ENCODE results near the gene CACNA2D1. TPM values are rescaled to one million over a fixed set of nuclear protein-coding genes. Genes with fewer than 3 reads are reported as not detected.

The CACNA2D1 gene
- total RNA-seq = 116 TPM

DNA sequence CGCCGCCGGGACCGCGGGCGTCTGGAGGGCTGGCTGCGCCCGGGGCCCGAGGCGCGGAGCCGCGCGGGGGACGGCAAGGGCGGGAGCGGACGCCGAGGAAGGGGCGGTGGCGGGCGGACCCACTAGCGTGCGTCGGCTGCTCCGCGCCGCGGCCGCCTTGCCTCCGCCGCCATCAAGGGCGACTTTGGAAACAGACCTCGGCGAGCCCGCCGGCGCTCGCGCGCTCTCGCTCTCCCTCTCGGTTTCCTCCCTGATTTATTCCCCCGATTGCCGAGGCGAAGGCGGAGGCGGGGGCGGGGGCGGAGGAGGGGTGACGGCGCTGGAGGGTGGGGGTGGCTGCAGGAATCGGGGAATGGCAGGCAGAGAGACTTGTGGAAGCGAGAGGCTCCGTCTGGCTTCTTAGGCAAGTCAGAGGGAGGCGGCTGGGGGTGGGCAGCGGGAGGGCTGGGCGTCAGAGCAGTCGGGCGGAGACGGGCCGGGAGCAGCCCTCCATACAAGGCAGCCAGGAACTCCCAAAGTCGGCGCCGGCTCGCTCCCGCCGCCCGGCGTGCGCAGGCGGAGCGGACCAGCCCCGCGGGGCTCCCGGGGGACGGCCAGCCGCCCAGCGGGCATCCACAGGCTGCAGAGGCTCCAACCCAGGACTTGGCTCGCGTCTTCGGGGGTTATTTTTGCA is at the start of gene CACNA2D1:
CACNA2D1 (minus strand) TSS at position 231 of the 673 bp plus-strand sequence.
- H3K4me1 ChIP-seq (ENCODE audit: control insufficient read depth in 3 of 3, insufficient read depth in 3 of 3, low read length in 3 of 3) = peaks cover 7 to 14% (median 9%) of the 10 kb centered on the region in 3 donors
- peak within 1 kb of the TSS; percentile 95 for H3K27ac ChIP-seq (ENCODE audit: low read depth, low read length)
- peak within 1 kb of the TSS; percentile 79 to 96 (median 86) for H3K4me3 ChIP-seq (ENCODE audit: low read length in 3 of 3)
- H3K9ac ChIP-seq (ENCODE audit: low read depth in 1 of 3, low read length in 3 of 3) = peak within 1 kb of the TSS; percentile 87 to 97 (median 91)
- no peaks in the 10 kb centered on the region for H3K9me3 ChIP-seq (ENCODE audit: control insufficient read depth in 3 of 3, low read length in 3 of 3)
- no peaks in the 10 kb centered on the region for H3K36me3 ChIP-seq (ENCODE audit: control insufficient read depth in 3 of 3, insufficient read depth in 3 of 3, low read length in 3 of 3)
- H3K27me3 ChIP-seq (ENCODE audit: control insufficient read depth in 3 of 3, insufficient read depth in 3 of 3, low read length in 3 of 3) = no peaks in the 10 kb centered on the region

DNA sequence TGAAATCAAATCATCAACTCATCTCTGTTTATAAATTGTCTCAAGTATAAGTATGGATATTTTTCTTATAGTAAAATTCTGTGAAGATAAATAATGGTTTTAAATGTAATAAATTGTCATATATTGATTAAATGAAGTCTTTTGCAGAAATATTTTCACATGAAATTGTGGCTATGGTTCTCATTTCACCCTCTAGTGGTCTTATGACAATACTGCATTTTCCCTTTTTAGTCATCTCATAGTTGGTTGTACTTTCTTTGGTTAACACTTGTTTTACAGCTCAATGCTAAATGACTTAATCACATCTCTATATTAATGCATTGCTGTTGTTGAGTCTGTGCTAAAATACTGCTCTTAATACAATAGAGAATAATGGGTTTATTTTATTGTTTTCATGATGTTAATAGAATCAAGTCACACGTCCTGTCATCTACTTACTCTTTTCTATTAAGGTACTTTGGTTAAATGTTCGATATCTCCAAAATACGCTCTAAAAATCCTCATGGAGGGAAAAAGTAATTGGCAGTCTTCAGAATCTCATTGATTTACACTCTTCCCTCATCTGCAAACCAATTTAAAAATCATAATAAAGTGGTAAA is 38.0 kb upstream of the CACNA2D1 start:
- Histone ChIP-seq H3K27ac (ENCODE audit: low read depth, low read length) (no peak overlapping the region), H3K9ac (ENCODE audit: low read depth in 1 of 3, low read length in 3 of 3) (no peak overlapping the region), H3K9me3 (ENCODE audit: control insufficient read depth in 3 of 3, low read length in 3 of 3) (peaks cover 0 to 2% (median 0%) of the 10 kb centered on the region in 3 donors), H3K36me3 (ENCODE audit: control insufficient read depth in 3 of 3, insufficient read depth in 3 of 3, low read length in 3 of 3) (no peaks in the 10 kb centered on the region), H3K4me1 (ENCODE audit: control insufficient read depth in 3 of 3, insufficient read depth in 3 of 3, low read length in 3 of 3) (peaks cover 0 to 5% (median 4%) of the 10 kb centered on the region in 3 donors), H3K27me3 (ENCODE audit: control insufficient read depth in 3 of 3, insufficient read depth in 3 of 3, low read length in 3 of 3) (no peaks in the 10 kb centered on the region), H3K4me3 (ENCODE audit: low read length in 3 of 3) (no peak overlapping the region)

DNA sequence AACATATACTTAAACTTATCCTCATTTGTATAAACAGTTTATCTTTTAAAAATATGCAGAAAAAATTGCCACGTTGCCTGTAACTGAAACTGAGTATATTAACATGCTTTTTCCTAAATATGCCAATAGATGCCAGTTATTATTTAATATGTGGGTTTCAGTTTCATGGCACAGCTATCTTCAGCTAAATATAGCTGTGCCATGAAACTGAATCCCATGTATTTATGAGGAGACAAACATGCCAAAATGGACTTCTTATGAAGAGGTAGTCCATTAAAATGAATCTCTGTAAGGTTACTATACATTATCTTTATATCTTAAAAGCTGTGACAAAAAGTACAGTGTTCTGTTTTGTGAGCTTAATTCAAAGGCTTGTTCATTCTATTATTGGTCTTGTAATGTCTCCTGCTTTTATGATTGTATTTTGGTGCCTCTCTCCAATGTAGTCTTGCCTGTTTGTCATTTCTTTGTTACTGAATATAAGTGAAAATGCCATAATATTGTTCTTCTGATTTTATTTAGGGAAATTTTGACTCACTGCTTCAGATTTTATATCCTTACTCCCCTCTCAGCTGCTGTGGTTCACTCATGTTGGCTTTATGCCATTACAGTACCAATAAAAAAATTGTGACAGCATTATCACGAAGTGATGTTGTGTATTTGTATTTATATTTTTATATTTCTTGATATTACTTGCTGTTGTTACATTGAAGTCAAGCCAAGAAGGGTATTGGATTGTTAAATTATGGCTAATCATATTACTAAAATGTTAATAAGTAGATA is 34.3 kb upstream of the CACNA2D1 start:
- H3K4me3 ChIP-seq (ENCODE audit: low read length in 3 of 3) = peak overlapping the region in 2 of 3 donors; percentile 32 to 35
- no peaks in the 10 kb centered on the region for H3K27me3 ChIP-seq (ENCODE audit: control insufficient read depth in 3 of 3, insufficient read depth in 3 of 3, low read length in 3 of 3)
- peak overlapping the region; percentile 17 to 68 (median 57) for H3K9ac ChIP-seq (ENCODE audit: low read depth in 1 of 3, low read length in 3 of 3)
- H3K9me3 ChIP-seq (ENCODE audit: control insufficient read depth in 3 of 3, low read length in 3 of 3) = no peaks in the 10 kb centered on the region
- peak overlapping the region; percentile 64 for H3K27ac ChIP-seq (ENCODE audit: low read depth, low read length)
- H3K36me3 ChIP-seq (ENCODE audit: control insufficient read depth in 3 of 3, insufficient read depth in 3 of 3, low read length in 3 of 3) = no peaks in the 10 kb centered on the region
- H3K4me1 ChIP-seq (ENCODE audit: control insufficient read depth in 3 of 3, insufficient read depth in 3 of 3, low read length in 3 of 3) = peaks cover 4 to 5% (median 4%) of the 10 kb centered on the region in 3 donors

DNA sequence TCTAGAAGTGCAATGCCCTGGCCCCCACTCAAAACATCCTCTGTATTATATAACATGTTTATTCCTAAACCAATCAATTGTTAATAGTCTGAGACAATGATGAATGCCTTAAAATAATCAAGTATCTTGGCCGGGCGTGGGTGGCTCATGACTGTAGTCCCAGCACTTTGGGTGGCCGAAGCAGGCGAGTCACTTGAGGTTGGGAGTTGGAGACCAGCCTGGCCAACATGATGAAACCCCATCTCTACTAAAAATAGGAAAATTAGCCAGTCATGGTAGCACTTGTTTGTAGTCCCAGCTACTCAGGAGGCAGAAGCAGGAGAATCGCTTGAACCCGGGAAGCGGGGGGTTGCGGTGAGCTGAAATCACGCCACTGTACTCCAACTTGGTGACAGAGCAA is 29.4 kb upstream of the CACNA2D1 start:
- H3K4me3 ChIP-seq (ENCODE audit: low read length in 3 of 3) = no peak overlapping the region
- no peak overlapping the region for H3K9ac ChIP-seq (ENCODE audit: low read depth in 1 of 3, low read length in 3 of 3)
- no peak overlapping the region for H3K27ac ChIP-seq (ENCODE audit: low read depth, low read length)
- H3K27me3 ChIP-seq (ENCODE audit: control insufficient read depth in 3 of 3, insufficient read depth in 3 of 3, low read length in 3 of 3) = no peaks in the 10 kb centered on the region
- H3K36me3 ChIP-seq (ENCODE audit: control insufficient read depth in 3 of 3, insufficient read depth in 3 of 3, low read length in 3 of 3) = no peaks in the 10 kb centered on the region
- peaks cover 3 to 7% (median 4%) of the 10 kb centered on the region in 3 donors for H3K4me1 ChIP-seq (ENCODE audit: control insufficient read depth in 3 of 3, insufficient read depth in 3 of 3, low read length in 3 of 3)
- no peaks in the 10 kb centered on the region for H3K9me3 ChIP-seq (ENCODE audit: control insufficient read depth in 3 of 3, low read length in 3 of 3)

DNA sequence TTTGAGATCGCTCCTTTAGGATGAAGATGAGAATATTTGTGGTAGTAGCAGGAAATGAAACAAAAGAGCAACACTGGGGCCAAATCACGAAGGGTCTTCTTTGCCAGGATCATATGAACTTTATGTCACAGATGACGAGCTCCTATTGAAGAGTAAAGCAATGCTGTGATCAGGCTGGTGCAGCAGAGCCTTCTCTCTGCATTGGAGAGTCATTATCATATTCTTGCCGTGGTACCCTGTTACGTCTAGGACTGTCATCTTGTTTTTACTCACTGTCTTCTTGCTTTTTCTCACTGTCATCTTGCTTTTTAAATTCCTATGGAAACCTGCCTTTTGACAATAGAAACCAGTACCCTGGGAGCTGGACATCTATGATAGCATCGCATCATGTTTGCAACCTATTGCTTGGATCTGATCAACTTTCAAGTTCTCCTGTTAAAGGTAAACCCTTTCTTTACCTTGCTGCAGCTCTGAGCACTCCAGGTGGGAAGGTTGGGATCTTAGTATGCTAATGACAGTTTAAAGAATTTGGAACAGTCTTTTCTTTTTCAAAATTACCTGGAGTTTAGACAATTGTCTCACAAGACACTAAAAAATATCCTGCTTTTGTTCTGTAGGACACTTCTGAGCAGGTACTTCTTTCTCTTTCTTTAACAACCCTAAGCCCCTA is 27.9 kb upstream of the CACNA2D1 start:
- Histone ChIP-seq H3K27me3 (ENCODE audit: control insufficient read depth in 3 of 3, insufficient read depth in 3 of 3, low read length in 3 of 3) (no peaks in the 10 kb centered on the region), H3K27ac (ENCODE audit: low read depth, low read length) (no peak overlapping the region), H3K4me3 (ENCODE audit: low read length in 3 of 3) (no peak overlapping the region), H3K9ac (ENCODE audit: low read depth in 1 of 3, low read length in 3 of 3) (no peak overlapping the region), H3K4me1 (ENCODE audit: control insufficient read depth in 3 of 3, insufficient read depth in 3 of 3, low read length in 3 of 3) (peaks cover 0 to 7% (median 0%) of the 10 kb centered on the region in 3 donors), H3K9me3 (ENCODE audit: control insufficient read depth in 3 of 3, low read length in 3 of 3) (no peaks in the 10 kb centered on the region), H3K36me3 (ENCODE audit: control insufficient read depth in 3 of 3, insufficient read depth in 3 of 3, low read length in 3 of 3) (no peaks in the 10 kb centered on the region)

DNA sequence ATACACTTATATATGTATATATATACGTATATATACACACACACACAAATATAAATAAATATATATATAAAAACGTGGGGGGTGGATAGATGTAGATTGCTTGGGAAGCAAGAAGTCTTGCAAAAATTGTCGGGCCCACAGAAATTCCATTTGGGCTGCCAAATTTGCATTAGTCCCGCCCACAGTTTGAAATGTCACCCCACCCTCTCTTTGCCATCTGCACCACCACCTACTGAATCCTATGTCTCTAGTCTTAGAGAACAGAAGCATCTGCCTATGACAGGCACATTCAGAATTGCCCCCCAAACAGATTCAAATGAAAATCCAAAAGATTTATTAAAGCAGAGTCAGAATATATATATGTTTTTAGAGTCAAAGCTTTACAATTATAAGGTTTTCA is 25.6 kb upstream of the CACNA2D1 start:
- Histone ChIP-seq H3K4me3 (ENCODE audit: low read length in 3 of 3) (no peak overlapping the region), H3K27me3 (ENCODE audit: control insufficient read depth in 3 of 3, insufficient read depth in 3 of 3, low read length in 3 of 3) (no peaks in the 10 kb centered on the region), H3K9ac (ENCODE audit: low read depth in 1 of 3, low read length in 3 of 3) (no peak overlapping the region)

DNA sequence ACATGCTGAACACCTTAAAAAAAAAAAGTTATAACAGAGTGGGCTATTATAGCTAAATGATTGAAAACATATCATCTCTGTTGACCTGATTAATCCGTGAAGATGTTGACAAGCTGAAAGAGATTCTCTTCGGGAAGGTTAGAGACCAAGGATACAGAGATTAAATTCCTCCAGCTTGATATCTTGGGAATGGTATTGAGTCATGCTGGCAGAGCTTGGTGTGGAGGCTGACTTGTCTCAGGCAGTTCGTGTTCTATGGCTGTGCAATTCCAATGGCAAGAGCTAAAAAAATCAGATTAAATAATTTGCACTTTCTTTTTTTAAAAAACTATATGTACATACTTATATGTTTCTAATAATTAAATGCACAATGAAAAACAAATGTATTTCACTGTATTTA is 24.9 kb upstream of the CACNA2D1 start:
- no peak overlapping the region for H3K27ac ChIP-seq (ENCODE audit: low read depth, low read length)
- H3K9me3 ChIP-seq (ENCODE audit: control insufficient read depth in 3 of 3, low read length in 3 of 3) = no peaks in the 10 kb centered on the region
- peaks cover 0 to 7% (median 0%) of the 10 kb centered on the region in 3 donors for H3K4me1 ChIP-seq (ENCODE audit: control insufficient read depth in 3 of 3, insufficient read depth in 3 of 3, low read length in 3 of 3)
- H3K9ac ChIP-seq (ENCODE audit: low read depth in 1 of 3, low read length in 3 of 3) = no peak overlapping the region
- no peaks in the 10 kb centered on the region for H3K36me3 ChIP-seq (ENCODE audit: control insufficient read depth in 3 of 3, insufficient read depth in 3 of 3, low read length in 3 of 3)
- H3K4me3 ChIP-seq (ENCODE audit: low read length in 3 of 3) = no peak overlapping the region
- no peaks in the 10 kb centered on the region for H3K27me3 ChIP-seq (ENCODE audit: control insufficient read depth in 3 of 3, insufficient read depth in 3 of 3, low read length in 3 of 3)

More for the DNA sequence above, 25.6 kb upstream of the CACNA2D1 start:
- Histone ChIP-seq H3K27ac (ENCODE audit: low read depth, low read length) (no peak overlapping the region), H3K4me1 (ENCODE audit: control insufficient read depth in 3 of 3, insufficient read depth in 3 of 3, low read length in 3 of 3) (peaks cover 0 to 7% (median 0%) of the 10 kb centered on the region in 3 donors), H3K9me3 (ENCODE audit: control insufficient read depth in 3 of 3, low read length in 3 of 3) (no peaks in the 10 kb centered on the region), H3K36me3 (ENCODE audit: control insufficient read depth in 3 of 3, insufficient read depth in 3 of 3, low read length in 3 of 3) (no peaks in the 10 kb centered on the region)

DNA sequence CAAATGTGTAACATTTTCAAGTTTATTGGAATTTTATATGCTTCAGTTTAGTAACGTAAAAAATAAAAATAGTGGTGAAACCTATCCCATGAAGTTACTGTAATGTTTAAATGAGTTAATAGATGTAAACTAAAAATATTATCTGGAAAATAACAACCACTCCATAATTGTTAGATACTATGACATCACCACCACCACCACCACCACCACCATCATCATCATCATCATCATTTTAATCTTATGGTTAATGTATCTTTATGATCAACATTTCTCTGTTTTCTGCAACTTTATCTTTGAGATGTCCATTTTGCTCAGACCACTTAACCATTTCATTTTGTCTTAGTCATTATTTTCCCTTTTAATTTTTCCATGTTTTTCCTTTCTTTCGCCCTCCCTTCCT is 23.4 kb upstream of the CACNA2D1 start:
- Histone ChIP-seq H3K36me3 (ENCODE audit: control insufficient read depth in 3 of 3, insufficient read depth in 3 of 3, low read length in 3 of 3) (no peaks in the 10 kb centered on the region), H3K4me1 (ENCODE audit: control insufficient read depth in 3 of 3, insufficient read depth in 3 of 3, low read length in 3 of 3) (no peaks in the 10 kb centered on the region), H3K27me3 (ENCODE audit: control insufficient read depth in 3 of 3, insufficient read depth in 3 of 3, low read length in 3 of 3) (no peaks in the 10 kb centered on the region), H3K27ac (ENCODE audit: low read depth, low read length) (no peak overlapping the region), H3K9me3 (ENCODE audit: control insufficient read depth in 3 of 3, low read length in 3 of 3) (no peaks in the 10 kb centered on the region), H3K9ac (ENCODE audit: low read depth in 1 of 3, low read length in 3 of 3) (no peak overlapping the region), H3K4me3 (ENCODE audit: low read length in 3 of 3) (no peak overlapping the region)

DNA sequence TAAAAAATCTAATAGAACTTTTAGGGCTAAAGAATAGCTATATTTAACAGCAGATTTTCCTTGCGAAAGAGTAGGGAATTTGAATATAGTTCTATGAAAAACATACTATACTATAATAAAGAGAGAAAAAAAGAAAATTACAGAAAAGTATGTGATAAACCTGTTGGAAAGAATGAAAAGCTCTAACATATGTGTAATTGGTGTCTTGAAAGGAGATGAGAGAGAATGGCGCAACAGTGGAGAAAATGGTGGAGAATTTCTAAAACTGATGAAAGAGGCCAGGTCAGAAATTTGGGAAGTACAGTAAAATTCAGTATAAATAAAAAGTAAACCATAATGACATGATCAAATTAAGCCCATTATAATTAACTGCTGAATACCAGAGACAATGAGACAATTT is 20.8 kb upstream of the CACNA2D1 start:
- Histone ChIP-seq H3K9ac (ENCODE audit: low read depth in 1 of 3, low read length in 3 of 3) (no peak overlapping the region), H3K4me3 (ENCODE audit: low read length in 3 of 3) (no peak overlapping the region), H3K36me3 (ENCODE audit: control insufficient read depth in 3 of 3, insufficient read depth in 3 of 3, low read length in 3 of 3) (no peaks in the 10 kb centered on the region), H3K4me1 (ENCODE audit: control insufficient read depth in 3 of 3, insufficient read depth in 3 of 3, low read length in 3 of 3) (no peaks in the 10 kb centered on the region), H3K27me3 (ENCODE audit: control insufficient read depth in 3 of 3, insufficient read depth in 3 of 3, low read length in 3 of 3) (no peaks in the 10 kb centered on the region), H3K27ac (ENCODE audit: low read depth, low read length) (no peak overlapping the region), H3K9me3 (ENCODE audit: control insufficient read depth in 3 of 3, low read length in 3 of 3) (no peaks in the 10 kb centered on the region)
